ENCODE measurements around the gene NDRG2.

NDRG2 gene

GRCh38 chr14:21033133-21033698 is 8.4 kb upstream of the NDRG2 start:
- DNase-seq (ENCODE audit: low spot score), result no peak

DNA sequence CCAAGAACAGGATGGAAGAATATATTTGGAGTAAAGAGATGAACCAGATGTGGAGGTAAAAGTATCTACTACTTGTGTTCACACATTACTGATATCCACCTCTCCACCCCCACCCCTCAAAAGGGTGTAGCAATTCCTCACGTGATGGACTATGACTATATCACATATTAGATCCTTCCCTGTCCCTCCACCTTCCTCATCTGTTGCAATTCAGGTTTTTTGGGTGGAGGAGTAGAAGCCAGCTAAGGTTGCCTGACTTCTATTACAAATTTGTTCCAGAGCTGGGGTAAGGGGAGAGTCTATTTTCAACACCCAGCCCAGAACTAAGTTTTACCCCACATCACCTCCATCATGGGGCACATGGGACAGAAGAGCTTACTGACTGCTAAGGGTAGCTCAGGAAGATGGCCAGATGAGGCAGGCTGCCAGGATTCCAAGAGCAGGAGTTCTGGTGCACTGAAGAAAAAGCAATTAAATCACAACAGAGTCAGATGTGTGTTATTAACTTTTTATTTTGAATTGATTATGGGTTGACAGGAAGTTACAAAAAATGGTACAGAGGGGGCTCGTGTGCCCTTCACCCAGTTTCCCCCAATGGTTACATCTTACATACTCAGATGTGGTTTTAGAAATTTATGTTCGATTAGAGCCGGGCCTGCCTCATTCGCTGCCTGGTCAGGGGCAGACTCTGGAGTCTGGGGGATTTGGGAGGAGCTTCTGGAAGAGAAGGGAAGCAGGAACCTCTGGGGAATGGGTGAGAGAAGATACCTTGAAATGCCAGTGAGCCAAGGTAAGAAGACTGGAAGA is 7.7 kb upstream of the NDRG2 start:
- DNase-seq (ENCODE audit: low spot score), result no peak

- no peak for DNase-seq (ENCODE audit: low spot score)
Measured at GRCh38 chr14:21030531-21030930, 5.7 kb upstream of the NDRG2 start.

DNA sequence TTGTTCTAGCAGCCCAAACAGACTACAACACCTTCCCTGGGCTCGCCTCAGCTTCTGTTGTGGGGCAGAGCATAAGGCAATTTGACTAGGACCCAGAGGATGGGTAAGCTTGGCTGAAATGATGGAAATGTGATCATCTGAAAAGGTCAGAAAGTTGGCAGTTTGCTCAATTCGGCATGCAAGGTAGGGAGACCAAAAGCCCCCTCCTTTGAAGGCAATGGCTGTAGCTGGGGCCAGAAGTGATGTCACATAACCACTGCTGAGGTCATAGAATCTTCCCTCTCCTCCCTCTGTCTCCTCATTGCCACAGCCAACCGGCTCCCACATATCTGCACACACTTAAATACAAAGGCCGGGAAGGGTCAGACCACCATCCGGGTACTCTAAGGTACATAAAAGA is 5.1 kb upstream of the NDRG2 start, which contains the start of gene TPPP2:
Gene TPPP2, plus strand, starts transcription at position 301 of the 400 bp plus-strand sequence. CDS start 365 bp downstream, outside the sequence.
- DNase-seq (ENCODE audit: low spot score), result no peak

- no peak for DNase-seq (ENCODE audit: low spot score)
Measured at GRCh38 chr14:21026988-21027315, 2.1 kb upstream of the NDRG2 start.

- DNase-seq (ENCODE audit: low spot score), result peak; percentile 34
Measured at GRCh38 chr14:21026274-21026987, 1.6 kb upstream of the NDRG2 start.

DNA sequence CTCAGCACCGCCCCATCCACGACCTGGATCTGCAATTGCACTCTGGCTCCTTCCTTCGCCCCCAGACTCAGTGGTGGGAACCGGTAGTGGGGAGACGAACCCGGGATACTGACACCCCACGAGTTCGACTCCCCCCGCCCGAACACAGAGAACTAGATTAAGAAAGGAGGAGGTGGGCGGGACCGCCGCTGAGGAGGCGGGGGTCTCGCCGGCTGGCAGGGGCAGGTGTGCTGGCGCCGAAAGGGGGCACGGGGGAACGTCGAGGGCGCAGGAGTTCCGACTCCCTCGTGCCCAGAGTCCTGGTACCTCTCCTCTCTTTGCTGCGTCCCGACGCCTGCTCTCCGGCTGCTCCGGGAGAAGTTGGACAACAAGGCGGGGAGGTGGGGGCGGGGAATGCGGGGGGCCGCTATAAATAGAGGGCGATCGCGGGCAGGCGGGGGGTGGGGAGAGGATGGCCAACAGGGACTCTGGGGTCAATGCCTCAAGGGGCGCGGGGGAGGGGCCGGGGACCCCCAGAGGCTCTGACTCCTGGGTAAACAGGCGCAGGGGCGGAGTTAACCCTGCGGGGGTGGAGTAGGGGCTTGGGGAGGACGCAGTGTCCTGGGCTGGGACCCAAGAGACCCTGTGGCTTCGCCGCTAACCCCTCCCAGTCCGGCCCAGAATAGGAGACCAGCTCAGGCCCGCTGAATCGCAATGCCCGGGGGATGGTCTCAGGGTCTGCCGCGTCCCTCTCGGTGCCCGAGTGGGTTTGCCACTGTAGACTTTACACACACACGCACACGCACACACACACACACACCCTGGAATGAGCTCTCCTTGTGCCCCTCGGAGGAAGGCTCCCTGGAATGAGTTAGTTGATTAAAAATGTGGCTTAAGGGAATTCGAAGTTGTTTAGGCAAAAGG is 761 bp upstream of the NDRG2 start:
- peak; percentile 14 for DNase-seq (ENCODE audit: low spot score)

DNA sequence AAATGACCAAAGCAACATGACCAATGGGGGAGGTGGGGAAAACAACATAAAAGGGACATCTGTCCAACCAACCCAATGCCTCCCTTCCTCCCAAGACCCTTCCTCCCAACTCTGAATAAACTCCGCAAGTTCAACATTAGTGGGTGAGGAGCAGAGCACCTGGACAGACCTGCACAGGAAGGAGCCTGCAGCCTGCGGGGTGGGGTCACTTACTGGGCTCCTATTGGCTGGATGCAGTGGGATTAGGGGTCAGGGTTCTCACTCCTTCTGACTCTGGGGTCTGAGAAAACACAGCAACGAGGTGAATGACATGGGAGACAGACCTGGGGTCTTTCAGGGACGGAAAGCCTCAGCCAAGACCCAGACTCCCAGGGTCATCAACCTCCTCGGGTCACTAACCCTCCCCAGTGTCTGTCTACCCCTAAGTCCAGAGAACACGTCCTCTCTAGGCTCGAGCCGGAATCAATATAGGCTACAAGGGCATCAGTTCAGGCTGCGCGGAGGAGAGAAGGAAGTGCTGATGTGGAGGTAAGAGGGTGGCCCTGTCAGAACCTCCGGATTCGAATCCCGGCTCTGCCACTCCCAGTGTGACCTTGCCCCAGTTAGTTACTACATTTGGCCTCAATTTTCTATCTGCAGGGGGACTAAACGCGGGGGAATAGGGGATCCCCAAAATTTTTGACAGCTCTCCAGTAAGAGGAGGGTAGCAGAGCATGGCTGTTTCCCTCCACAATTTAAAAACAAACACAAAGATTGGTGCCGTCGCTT is 860 bp downstream of the NDRG2 start:
- no peak for DNase-seq (ENCODE audit: low spot score)

GRCh38 chr14:21023174-21023573 is 1.7 kb downstream of the NDRG2 start:
- DNase-seq (ENCODE audit: low spot score), result no peak

DNA sequence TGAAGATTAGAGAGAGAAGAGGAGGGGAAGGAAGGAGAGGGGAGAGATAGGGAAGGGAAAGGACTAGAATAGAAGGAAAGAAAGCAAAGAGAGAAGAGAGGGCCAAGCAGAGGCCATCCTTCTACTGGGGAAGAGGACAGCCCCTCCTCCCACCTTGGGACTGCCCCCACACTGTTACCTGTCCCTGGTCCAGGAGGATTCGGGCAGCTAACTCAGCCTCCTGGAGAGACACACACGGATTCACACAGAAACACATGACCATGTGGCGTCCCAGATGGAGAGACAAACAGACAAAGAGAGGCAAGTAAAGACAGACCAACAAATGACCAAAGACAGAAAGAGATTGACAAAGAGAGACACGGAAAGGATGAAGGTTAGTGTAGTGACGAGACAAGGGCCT is 2.2 kb downstream of the NDRG2 start:
- DNase-seq (ENCODE audit: low spot score), result no peak

GRCh38 chr14:21020977-21021545 is 3.8 kb downstream of the NDRG2 start:
- no peak for DNase-seq (ENCODE audit: low spot score)

GRCh38 chr14:21019366-21019765 is 5.5 kb downstream of the NDRG2 start:
- DNase-seq (ENCODE audit: low spot score), result no peak

- DNase-seq (ENCODE audit: low spot score), result no peak
Measured at GRCh38 chr14:21018781-21019180, 6.1 kb downstream of the NDRG2 start.

- DNase-seq (ENCODE audit: low spot score), result no peak
Measured at GRCh38 chr14:21018286-21018685, 6.6 kb downstream of the NDRG2 start.

- DNase-seq (ENCODE audit: low spot score), result no peak
Measured at GRCh38 chr14:21017528-21018245, 7.2 kb downstream of the NDRG2 start.

GRCh38 chr14:21016413-21017190 is 8.3 kb downstream of the NDRG2 start:
- no peak for DNase-seq (ENCODE audit: low spot score)

DNA sequence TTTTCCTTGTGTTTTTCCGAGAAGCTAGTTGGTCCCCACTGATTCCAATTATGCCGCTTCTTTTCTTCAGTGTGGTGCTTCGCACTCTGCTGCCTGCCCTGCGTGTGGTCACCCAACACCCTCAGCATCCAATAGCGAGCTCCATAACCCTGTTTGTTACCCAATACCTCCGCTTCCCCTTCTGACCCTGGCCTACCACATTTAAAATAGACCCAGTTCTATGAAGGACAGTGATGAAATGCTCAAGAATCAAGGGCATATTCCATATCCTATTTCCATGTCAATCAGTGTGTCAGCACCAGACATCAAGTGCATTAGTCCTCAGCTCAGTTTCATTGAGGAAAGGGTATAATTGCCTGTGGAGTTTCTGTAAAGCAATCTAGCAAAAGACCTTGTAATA is 9.5 kb downstream of the NDRG2 start:
- DNase-seq (ENCODE audit: low spot score), result no peak

- peak; percentile 95 for DNase-seq (ENCODE audit: low spot score)
Measured at GRCh38 chr14:21014761-21015190, 10.1 kb downstream of the NDRG2 start.

- DNase-seq (ENCODE audit: low spot score), result no peak
Measured at GRCh38 chr14:21011136-21011535, 13.7 kb downstream of the NDRG2 start.
